Astrocyte (in vitro differentiated cells and primary cell): ENCODE data around the gene FBXL13.

Experiments
- EZH2 ChIP-seq: IDR thresholded peaks from 2 replicates; pipeline ENCODE4 v1.6.1; 2012; ENCODE audit warnings: mild to moderate bottlenecking, low read length, inconsistent platforms; ENCODE audit not compliant: insufficient read depth
- TF ChIP-seq, protein P1 (sequence below): IDR thresholded peaks from 2 replicates; pipeline ENCODE4 v1.5.1; 2011; ENCODE audit warnings: low read depth, mild to moderate bottlenecking, inconsistent platforms, low read length, moderate library complexity; ENCODE audit not compliant: insufficient read depth

DNA sequence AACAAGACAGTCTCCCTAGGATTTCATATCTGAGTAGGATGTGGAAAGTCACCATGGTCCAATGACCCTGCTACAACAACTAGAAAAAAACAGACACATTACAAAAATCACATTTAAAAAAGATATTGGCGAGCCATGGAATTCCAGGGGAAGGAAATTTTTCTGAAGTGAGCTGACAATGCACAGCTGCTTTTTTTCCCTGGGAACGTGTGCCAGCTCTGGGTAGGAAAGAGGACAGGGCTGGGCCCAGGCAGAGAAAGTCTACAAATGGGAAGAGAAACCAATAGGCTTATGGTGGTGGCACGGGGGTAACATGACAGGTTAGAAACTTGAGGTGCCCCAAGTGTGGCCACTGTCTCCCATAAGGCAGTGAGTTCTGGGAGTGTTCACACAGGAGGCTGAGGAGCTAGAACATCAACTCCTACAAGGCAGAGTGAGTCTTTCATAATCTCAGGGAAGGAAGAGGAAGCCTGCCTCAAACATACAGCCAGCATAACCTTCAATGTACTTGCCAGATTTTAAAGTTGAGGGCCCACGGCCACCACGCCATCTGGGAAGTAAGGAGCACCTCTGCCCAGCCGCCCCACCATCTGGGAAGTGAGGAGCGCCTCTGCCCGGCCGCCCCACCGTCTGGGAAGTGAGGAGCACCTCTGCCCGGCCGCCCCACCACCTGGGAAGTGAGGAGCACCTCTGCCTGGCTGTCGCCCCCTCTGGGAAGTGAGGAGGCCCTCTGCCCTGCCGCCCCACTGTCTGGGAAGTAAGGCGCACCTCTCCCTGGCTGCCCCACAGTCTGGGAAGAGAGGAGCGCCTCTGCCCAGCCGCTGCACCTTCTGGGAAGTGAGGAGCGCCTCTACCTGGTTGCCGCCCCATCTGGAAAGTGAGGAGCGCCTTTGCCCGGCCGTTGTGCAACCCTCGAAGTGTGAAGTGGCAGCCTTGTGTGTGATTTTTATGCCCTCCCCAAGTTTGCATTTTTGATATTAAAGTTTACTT lies 5.9 kb downstream of the FBXL13 start:
- TF ChIP-seq, protein P1, sequence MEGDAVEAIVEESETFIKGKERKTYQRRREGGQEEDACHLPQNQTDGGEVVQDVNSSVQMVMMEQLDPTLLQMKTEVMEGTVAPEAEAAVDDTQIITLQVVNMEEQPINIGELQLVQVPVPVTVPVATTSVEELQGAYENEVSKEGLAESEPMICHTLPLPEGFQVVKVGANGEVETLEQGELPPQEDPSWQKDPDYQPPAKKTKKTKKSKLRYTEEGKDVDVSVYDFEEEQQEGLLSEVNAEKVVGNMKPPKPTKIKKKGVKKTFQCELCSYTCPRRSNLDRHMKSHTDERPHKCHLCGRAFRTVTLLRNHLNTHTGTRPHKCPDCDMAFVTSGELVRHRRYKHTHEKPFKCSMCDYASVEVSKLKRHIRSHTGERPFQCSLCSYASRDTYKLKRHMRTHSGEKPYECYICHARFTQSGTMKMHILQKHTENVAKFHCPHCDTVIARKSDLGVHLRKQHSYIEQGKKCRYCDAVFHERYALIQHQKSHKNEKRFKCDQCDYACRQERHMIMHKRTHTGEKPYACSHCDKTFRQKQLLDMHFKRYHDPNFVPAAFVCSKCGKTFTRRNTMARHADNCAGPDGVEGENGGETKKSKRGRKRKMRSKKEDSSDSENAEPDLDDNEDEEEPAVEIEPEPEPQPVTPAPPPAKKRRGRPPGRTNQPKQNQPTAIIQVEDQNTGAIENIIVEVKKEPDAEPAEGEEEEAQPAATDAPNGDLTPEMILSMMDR = no peak
- no peak for TF ChIP-seq EZH2
